GM18526 (cell line): ENCODE results near the gene XIST.

Source experiments
- POLR2A ChIP-seq: IDR thresholded peaks from 3 replicates; pipeline ENCODE4 v1.6.1; 2011; ENCODE audit not compliant: insufficient read length; ENCODE audit errors: extremely low read depth

XIST gene

DNA sequence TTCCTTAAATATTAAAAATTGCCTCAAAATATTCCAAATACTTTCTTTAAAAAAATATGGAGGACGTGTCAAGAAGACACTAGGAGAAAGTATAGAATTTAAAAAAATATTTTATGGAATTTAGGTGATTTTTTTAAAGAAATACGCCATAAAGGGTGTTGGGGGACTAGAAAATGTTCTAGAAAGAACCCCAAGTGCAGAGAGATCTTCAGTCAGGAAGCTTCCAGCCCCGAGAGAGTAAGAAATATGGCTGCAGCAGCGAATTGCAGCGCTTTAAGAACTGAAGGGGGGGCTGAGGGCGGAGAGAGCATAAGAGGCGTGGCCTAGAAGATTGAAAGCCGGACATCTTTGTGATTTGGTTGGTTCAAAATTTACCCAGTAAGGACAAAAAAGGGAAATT, at the start of gene XIST:
Gene XIST (minus strand): TSS at position 248 of the 400 bp plus-strand sequence.
- TF ChIP-seq POLR2A = peak; percentile 86

DNA sequence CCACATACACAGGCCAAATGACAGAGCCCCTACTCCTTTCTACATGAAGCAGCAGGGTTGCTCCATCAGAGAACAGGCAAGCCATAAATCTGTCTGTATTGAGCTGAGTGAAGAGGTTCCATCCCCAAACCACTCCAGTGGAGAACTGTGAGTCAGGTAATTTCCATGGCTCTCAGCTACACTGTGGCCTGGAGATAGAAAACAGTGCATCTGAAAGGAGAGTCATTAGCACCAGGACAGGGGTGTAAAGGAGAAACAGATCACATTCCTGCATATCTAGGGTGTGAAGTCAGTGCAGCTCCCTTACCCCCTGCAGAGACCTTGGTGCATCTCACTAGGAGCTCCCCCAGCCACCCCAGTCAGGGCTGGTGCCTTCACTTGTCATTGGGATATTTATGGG, 25.2 kb upstream of the XIST start:
- no peak for TF ChIP-seq POLR2A

DNA sequence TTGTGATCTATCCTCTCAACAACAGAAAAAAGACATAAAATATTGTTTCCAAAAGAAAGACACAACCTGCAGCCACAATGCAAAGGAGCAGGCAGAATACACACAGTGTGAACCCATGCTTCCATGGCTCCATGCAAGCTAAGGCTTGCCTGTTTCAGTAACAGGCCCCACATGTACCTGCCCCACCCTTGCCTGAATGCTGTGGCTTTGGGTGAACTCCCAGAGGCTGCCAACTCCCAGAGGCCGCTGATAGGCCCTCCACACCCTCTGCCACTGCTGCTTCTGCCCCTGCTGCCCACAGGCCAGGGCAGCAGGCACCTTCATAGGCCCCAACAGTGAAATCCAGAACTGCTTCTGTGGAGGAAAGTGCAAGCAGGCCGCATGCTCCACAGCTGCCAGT, 24.4 kb upstream of the XIST start:
- TF ChIP-seq POLR2A = no peak

- TF ChIP-seq POLR2A = no peak
Observed at GRCh38 chrX:73868916-73869315, 16.4 kb upstream of the XIST start.

GRCh38 chrX:73867144-73867543, 14.6 kb upstream of the XIST start:
- TF ChIP-seq POLR2A = no peak

GRCh38 chrX:73863852-73864251, 11.3 kb upstream of the XIST start:
- TF ChIP-seq POLR2A = no peak

DNA sequence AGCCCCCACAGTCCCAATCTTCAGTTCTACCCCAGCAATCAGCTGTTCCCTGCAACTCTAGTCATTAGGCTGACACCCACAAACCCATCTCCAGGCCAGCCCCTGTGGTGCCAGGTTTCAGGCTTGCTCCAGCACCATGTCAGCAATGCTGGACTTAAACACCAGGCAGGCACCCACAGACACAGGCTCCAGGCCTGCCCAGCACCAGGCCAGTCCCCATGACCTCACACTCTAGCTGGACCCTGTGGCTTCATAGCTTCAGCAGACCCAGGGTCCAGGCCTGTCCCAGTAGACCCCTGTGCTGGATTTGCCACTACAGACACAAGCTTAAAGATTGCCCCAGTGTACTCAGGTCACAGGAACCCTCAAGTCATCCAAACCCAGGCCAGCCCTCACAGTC, 10.8 kb upstream of the XIST start:
- TF ChIP-seq POLR2A = no peak

GRCh38 chrX:73859622-73860021, 7.1 kb upstream of the XIST start:
- TF ChIP-seq POLR2A = no peak

GRCh38 chrX:73855546-73855945, 3.0 kb upstream of the XIST start:
- no peak for TF ChIP-seq POLR2A

GRCh38 chrX:73852022-73852421, 492 bp downstream of the XIST start:
- no peak for TF ChIP-seq POLR2A

GRCh38 chrX:73851014-73852009, 1.2 kb downstream of the XIST start:
- TF ChIP-seq POLR2A = no peak

- no peak for TF ChIP-seq POLR2A
Observed at GRCh38 chrX:73850124-73851013, 2.1 kb downstream of the XIST start.

DNA sequence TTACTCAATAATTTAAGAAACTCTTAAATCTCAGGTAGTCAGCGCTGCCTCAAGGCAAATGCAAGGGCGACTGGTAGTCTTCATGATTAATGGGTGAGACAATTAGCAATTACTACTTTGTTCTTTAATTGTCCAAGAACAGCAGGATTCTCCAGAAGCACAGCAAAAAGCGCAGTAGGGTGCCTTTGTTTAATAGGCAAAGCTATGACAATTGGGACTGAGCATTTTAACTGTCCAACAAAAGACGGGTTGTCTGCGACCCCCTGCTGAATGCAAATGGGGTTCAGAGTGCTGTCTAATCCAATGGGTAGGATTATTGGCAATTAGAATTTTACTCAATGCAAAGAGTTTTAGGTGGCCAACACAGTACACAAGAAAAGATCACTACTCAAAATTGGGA, 3.4 kb downstream of the XIST start:
- TF ChIP-seq POLR2A = no peak

GRCh38 chrX:73847991-73848390, 4.5 kb downstream of the XIST start:
- TF ChIP-seq POLR2A = no peak

DNA sequence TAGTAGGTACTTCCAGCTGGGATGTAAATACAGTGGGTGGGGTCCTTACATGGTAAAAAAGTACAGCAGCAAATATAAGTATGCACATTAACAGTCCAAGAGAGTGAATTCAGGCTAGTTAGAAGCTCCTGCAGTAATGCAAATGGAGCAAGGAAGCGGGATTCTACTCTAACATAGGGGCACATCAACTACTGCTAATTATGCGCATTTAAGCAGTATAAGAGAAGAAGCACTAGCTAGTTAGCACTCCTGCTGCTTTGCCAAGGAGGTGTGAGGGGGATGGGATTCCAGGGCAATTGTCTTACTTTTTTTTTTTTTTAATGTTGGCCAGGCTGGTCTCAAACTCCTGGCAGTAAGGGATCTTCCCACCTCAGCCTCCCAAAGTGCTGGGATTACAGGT, 5.4 kb downstream of the XIST start:
- no peak for TF ChIP-seq POLR2A

- no peak for TF ChIP-seq POLR2A
Observed at GRCh38 chrX:73842541-73843234, 9.8 kb downstream of the XIST start.

- no peak for TF ChIP-seq POLR2A
Observed at GRCh38 chrX:73841337-73841736, 11.2 kb downstream of the XIST start.
